Parathyroid adenoma (tissue), 2 donors: ENCODE data around the gene ENOX1.

ENCODE experiments used
- H2AFZ ChIP-seq: fragments of 300-600 bp; sonication (generic); one replicate; pipeline ENCODE4 v1.7.0; 2017; ENCODE audit warnings: antibody characterized with exemption, mild to moderate bottlenecking
- H3K27ac ChIP-seq: fragments of 300-600 bp; sonication (generic); one replicate; pipeline ENCODE4 v1.7.0; 2017
- H3K27me3 ChIP-seq: fragments of 300-600 bp; sonication (generic); one replicate; pipeline ENCODE4 v1.7.0; 2017; ENCODE audit warnings: low read length; ENCODE audit not compliant: control insufficient read depth, insufficient read depth
- H3K36me3 ChIP-seq: fragments of 300-600 bp; sonication (generic); one replicate; pipeline ENCODE4 v1.7.0; 2017; ENCODE audit warnings: low read length; ENCODE audit not compliant: control insufficient read depth, insufficient read depth
- H3K4me1 ChIP-seq: fragments of 300-600 bp; sonication (generic); one replicate; pipeline ENCODE4 v1.7.0; 2017; ENCODE audit warnings: control low read depth
- H3K4me2 ChIP-seq: fragments of 300-600 bp; sonication (generic); one replicate; pipeline ENCODE4 v1.7.0; 2017; ENCODE audit warnings: low read length
- H3K4me3 ChIP-seq: fragments of 300-600 bp; sonication (generic); one replicate; pipeline ENCODE4 v1.7.0; 2017; ENCODE audit warnings: low read depth, low read length
- H3K79me2 ChIP-seq: fragments of 300-600 bp; sonication (generic); one replicate; pipeline ENCODE4 v1.7.0; 2017; ENCODE audit warnings: control low read depth
- H3K9ac ChIP-seq: fragments of 300-600 bp; sonication (generic); one replicate; pipeline ENCODE4 v1.7.0; 2017; ENCODE audit warnings: mild to moderate bottlenecking
- H3K9me3 ChIP-seq: fragments of 300-600 bp; sonication (generic); one replicate; pipeline ENCODE4 v1.7.0; 2017; ENCODE audit warnings: low read length; ENCODE audit not compliant: control insufficient read depth
- CTCF ChIP-seq: fragments of 300-600 bp; sonication (generic); IDR thresholded peaks from one replicate; pipeline ENCODE4 v1.7.0; 2017; ENCODE audit warnings: antibody characterized with exemption, mild to moderate bottlenecking
- donor health status: primary hyperparathyroidism.

The ENOX1 gene

GRCh38 chr13:43492745-43493144, 294.0 kb downstream of the ENOX1 start:
- Histone ChIP-seq H3K9me3 (no peaks in the 10 kb centered on the region), H3K4me1 (no peaks in the 10 kb centered on the region), H3K36me3 (no peaks in the 10 kb centered on the region), H3K27me3 (no peaks in the 10 kb centered on the region), H2AFZ (no peak overlapping the region), H3K4me3 (no peak overlapping the region), H3K9ac (no peak overlapping the region), H3K27ac (no peak overlapping the region), H3K79me2 (no peaks in the 10 kb centered on the region), H3K4me2 (no peak overlapping the region)
- no peak for TF ChIP-seq CTCF

GRCh38 chr13:43492311-43492710, 294.5 kb downstream of the ENOX1 start:
- Histone ChIP-seq H3K4me3 (no peak overlapping the region), H3K27ac (no peak overlapping the region)
- TF ChIP-seq CTCF = no peak

GRCh38 chr13:43489233-43489632, 297.5 kb downstream of the ENOX1 start:
- no peak for TF ChIP-seq CTCF
- Histone ChIP-seq H3K36me3 (no peaks in the 10 kb centered on the region), H2AFZ (no peak overlapping the region), H3K79me2 (no peaks in the 10 kb centered on the region), H3K4me1 (no peaks in the 10 kb centered on the region), H3K27me3 (no peaks in the 10 kb centered on the region), H3K4me3 (no peak overlapping the region), H3K9ac (no peak overlapping the region), H3K4me2 (no peak overlapping the region), H3K9me3 (no peaks in the 10 kb centered on the region), H3K27ac (no peak overlapping the region)

More at GRCh38 chr13:43492311-43492710, 294.5 kb downstream of the ENOX1 start:
- no peak overlapping the region for H3K4me2 ChIP-seq
- no peaks in the 10 kb centered on the region for H3K27me3 ChIP-seq
- H3K79me2 ChIP-seq = no peaks in the 10 kb centered on the region
- H3K9ac ChIP-seq = no peak overlapping the region
- no peaks in the 10 kb centered on the region for H3K9me3 ChIP-seq
- no peaks in the 10 kb centered on the region for H3K4me1 ChIP-seq
- H3K36me3 ChIP-seq = no peaks in the 10 kb centered on the region
- H2AFZ ChIP-seq = no peak overlapping the region

GRCh38 chr13:43487885-43488284, 298.9 kb downstream of the ENOX1 start:
- no peak for TF ChIP-seq CTCF
- no peak overlapping the region for H2AFZ ChIP-seq
- no peaks in the 10 kb centered on the region for H3K9me3 ChIP-seq
- H3K9ac ChIP-seq = no peak overlapping the region
- H3K79me2 ChIP-seq = no peaks in the 10 kb centered on the region
- H3K36me3 ChIP-seq = no peaks in the 10 kb centered on the region
- H3K4me1 ChIP-seq = no peaks in the 10 kb centered on the region
- no peak overlapping the region for H3K4me3 ChIP-seq
- no peak overlapping the region for H3K27ac ChIP-seq
- no peaks in the 10 kb centered on the region for H3K27me3 ChIP-seq
- H3K4me2 ChIP-seq = no peak overlapping the region

- no peak for TF ChIP-seq CTCF
- H3K9me3 ChIP-seq = no peaks in the 10 kb centered on the region
- H3K27ac ChIP-seq = no peak overlapping the region
- no peaks in the 10 kb centered on the region for H3K4me1 ChIP-seq
- no peaks in the 10 kb centered on the region for H3K27me3 ChIP-seq
- no peak overlapping the region for H3K4me3 ChIP-seq
- H3K4me2 ChIP-seq = no peak overlapping the region
- H3K79me2 ChIP-seq = no peaks in the 10 kb centered on the region
- no peak overlapping the region for H2AFZ ChIP-seq
- H3K36me3 ChIP-seq = no peaks in the 10 kb centered on the region
- no peak overlapping the region for H3K9ac ChIP-seq
Measured at GRCh38 chr13:43487461-43487860, 299.3 kb downstream of the ENOX1 start.
